ENCODE data around the gene FAR2. TPM values are rescaled to one million over a fixed set of nuclear protein-coding genes. Genes with fewer than 3 reads are reported as not detected.
"Not testable (repeated sequence)": the region's sequence is repeated elsewhere in the genome, so short reads cannot be mapped to it uniquely, and the experiment has no call there.

FAR2 gene
- total RNA-seq, 2 donors from 2014 or later, result 42.5 to 96.7 TPM

- Mint-ChIP-seq H3K4me1 (peaks cover 31% of the 10 kb centered on the region), H3K27ac (no peak overlapping the region)
Observed at GRCh38 chr12:29382251-29382650, 233.2 kb downstream of the FAR2 start.

GRCh38 chr12:29385194-29385593 lies 236.1 kb downstream of the FAR2 start:
- H3K4me1 ChIP-seq (ENCODE audit: control insufficient read depth, insufficient read depth, low read length); H3K27me3 Mint-ChIP-seq (ENCODE audit: insufficient read depth); H3K36me3 ChIP-seq (ENCODE audit: control insufficient read depth, insufficient read depth, low read length); H3K36me3 Mint-ChIP-seq (ENCODE audit: low read depth); H3K9ac ChIP-seq (ENCODE audit: extremely low read depth, low read length, poor library complexity, severe bottlenecking); H3K4me3 Mint-ChIP-seq; DNase-seq; H3K27ac ChIP-seq (ENCODE audit: low read depth, low read length); H3K27ac Mint-ChIP-seq; H3K9me3 ChIP-seq (ENCODE audit: control insufficient read depth, low read length); H3K4me3 ChIP-seq (ENCODE audit: low read length); H3K27me3 ChIP-seq (ENCODE audit: control insufficient read depth, insufficient read depth, low read length, poor library complexity, severe bottlenecking): not testable (repeated sequence)
- WGBS, 2 experiments (ENCODE audit: insufficient coverage in 1 of 2, insufficient read length in 1 of 2), result 96% methylated on average over 7 to 17 of the region's 17 CpGs
- Mint-ChIP-seq H3K9me3 (peaks cover 25% of the 10 kb centered on the region), H3K4me1 (peaks cover 11% of the 10 kb centered on the region)

More at GRCh38 chr12:29382251-29382650, 233.2 kb downstream of the FAR2 start:
- Histone ChIP-seq H3K4me3 (ENCODE audit: low read length) (peak overlapping the region; percentile 99), H3K36me3 (ENCODE audit: control insufficient read depth, insufficient read depth, low read length) (peaks cover 9% of the 10 kb centered on the region), H3K27me3 (ENCODE audit: control insufficient read depth, insufficient read depth, low read length, poor library complexity, severe bottlenecking) (no peaks in the 10 kb centered on the region), H3K27ac (ENCODE audit: low read depth, low read length) (no peak overlapping the region), H3K4me1 (ENCODE audit: control insufficient read depth, insufficient read depth, low read length) (peaks cover 2% of the 10 kb centered on the region), H3K9ac (ENCODE audit: extremely low read depth, low read length, poor library complexity, severe bottlenecking) (no peak overlapping the region), H3K9me3 (ENCODE audit: control insufficient read depth, low read length) (peaks cover 4% of the 10 kb centered on the region)
- Mint-ChIP-seq H3K27me3 (ENCODE audit: insufficient read depth) (no peaks in the 10 kb centered on the region), H3K9me3 (peaks cover 24% of the 10 kb centered on the region), H3K36me3 (ENCODE audit: low read depth) (peaks cover 11% of the 10 kb centered on the region), H3K4me3 (no peak overlapping the region)
- no peak for TF ChIP-seq CTCF (conservative IDR thresholded peaks at IDR 0.05)
- WGBS, 2 experiments (ENCODE audit: insufficient coverage in 1 of 2, insufficient read length in 1 of 2), result 79 to 83% methylated on average over 1 to 2 of the region's 2 CpGs
- no peak for DNase-seq

Other genes starting within 250 kb of the FAR2 start
- gene ERGIC2, start 231.9 kb downstream of the FAR2 start, total RNA-seq, result 100 to 1,000 TPM; 101 to 170 TPM